GM13976 (cell line): ENCODE data around the gene ALG14.
"Not testable (repeated sequence)": the region's sequence is repeated elsewhere in the genome, so short reads cannot be mapped to it uniquely, and the experiment has no call there.

Experiments
- DNase-seq: peaks from one replicate; pipeline ENCODE4 v3.0.0; 2012; ENCODE audit warnings: low spot score
- in situ Hi-C: fragments of 300-500 bp; cut with MboI; formaldehyde crosslinking; loops from one replicate; pipeline ENCODE4 v1.12.0; 2022; ENCODE audit warnings: low sequenced_read_pairs, mixed read lengths, inconsistent platforms; ENCODE audit not compliant: unreplicated experiment
- TF ChIP-seq, protein P1 (sequence below): IDR thresholded peaks from 2 replicates; pipeline ENCODE4 v1.5.1; 2012; ENCODE audit warnings: borderline replicate concordance, mild to moderate bottlenecking; ENCODE audit not compliant: insufficient read depth; ENCODE audit errors: extremely low read depth, missing control alignments, control extremely low read depth

ALG14 gene

DNA sequence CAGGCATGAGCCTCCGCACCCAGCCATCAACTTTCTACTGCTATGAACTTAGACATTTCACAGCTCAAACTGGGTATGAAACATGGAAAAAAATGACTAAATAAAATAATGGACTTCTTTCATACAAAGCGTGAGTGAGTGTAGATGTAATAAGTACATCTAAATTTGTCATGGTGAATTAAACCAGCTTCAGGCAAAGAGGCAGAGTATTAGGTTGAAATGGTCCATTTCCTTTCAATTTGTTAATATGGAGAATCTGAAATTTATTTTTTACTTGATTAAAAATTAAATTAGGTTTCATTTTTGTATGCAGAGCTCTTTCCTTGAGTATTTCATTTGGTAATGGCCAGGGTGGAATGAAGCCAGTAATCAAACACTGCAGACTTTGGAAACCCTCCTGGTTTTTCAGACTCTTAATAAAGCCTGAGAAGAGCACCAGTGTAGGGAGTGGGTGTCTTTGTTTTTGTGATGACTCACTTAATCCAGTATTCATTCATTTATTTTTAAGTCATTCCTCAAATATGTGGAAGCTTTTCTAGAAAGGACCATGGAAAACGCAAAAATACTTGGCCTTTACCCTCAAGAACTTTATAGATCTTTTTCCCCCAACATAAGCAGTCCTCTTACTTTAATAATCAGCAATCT, 49.2 kb downstream of the ALG14 start:
- TF ChIP-seq, protein P1, sequence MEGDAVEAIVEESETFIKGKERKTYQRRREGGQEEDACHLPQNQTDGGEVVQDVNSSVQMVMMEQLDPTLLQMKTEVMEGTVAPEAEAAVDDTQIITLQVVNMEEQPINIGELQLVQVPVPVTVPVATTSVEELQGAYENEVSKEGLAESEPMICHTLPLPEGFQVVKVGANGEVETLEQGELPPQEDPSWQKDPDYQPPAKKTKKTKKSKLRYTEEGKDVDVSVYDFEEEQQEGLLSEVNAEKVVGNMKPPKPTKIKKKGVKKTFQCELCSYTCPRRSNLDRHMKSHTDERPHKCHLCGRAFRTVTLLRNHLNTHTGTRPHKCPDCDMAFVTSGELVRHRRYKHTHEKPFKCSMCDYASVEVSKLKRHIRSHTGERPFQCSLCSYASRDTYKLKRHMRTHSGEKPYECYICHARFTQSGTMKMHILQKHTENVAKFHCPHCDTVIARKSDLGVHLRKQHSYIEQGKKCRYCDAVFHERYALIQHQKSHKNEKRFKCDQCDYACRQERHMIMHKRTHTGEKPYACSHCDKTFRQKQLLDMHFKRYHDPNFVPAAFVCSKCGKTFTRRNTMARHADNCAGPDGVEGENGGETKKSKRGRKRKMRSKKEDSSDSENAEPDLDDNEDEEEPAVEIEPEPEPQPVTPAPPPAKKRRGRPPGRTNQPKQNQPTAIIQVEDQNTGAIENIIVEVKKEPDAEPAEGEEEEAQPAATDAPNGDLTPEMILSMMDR: no peak
- in situ Hi-C loops: no loop called here

DNA sequence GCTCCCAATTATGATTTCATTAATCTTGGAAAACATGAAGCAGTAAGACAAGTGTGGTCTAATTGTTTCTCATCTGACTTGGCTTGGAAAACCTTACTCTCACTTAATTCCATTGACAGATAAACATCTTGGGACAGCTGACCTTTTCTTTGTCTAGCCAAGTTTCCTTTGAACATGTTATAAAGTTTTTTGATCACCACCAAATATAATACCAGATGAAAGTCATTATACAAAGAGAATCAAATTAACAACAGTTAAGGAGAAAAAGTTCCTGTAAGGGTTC, 50.2 kb downstream of the ALG14 start:
- in situ Hi-C loops: no loop called here
- TF ChIP-seq, protein P1: no peak
- DNase-seq: no peak

More for the DNA sequence above, 49.2 kb downstream of the ALG14 start:
- no peak for DNase-seq

DNA sequence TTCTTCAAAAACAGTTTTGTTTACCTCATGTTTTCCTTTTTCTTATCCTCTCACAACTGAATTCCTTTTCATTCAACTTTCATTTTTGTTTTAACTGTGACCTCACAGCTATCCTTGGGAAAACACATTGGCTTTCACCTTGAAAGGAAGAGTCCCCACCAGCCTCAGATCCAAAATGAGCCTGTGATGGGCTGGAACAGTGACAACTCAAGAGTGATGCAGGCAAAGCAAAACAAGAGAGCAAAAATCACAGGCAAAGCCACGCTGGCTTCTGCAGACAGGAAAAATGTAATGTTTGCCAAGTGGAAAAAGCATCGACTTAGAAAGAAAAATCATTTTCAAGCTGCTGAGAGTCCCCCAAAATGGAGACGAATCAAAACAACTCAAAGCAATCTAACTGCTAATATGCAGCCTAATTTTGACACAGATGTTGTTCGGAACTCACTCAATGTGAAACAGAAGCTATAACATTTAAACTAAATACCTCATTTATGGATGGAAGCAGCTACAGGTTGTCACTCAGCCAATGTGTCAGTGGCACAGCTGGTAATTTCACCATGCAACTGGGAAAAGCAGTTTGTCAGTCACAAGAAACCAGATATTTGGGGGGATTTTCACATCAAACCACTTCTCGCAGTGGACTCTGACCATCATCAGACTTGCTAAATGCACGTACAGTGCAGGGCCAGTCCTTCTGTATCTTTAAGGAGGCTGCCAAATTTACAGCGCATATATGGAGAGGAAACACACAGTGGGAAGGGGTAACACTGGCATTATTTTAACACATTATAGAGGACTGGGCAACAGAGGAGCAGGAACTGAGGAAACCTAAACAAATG, 50.7 kb downstream of the ALG14 start:
- in situ Hi-C loops: no loop called here
- TF ChIP-seq, protein P1: no peak
- no peak for DNase-seq

DNA sequence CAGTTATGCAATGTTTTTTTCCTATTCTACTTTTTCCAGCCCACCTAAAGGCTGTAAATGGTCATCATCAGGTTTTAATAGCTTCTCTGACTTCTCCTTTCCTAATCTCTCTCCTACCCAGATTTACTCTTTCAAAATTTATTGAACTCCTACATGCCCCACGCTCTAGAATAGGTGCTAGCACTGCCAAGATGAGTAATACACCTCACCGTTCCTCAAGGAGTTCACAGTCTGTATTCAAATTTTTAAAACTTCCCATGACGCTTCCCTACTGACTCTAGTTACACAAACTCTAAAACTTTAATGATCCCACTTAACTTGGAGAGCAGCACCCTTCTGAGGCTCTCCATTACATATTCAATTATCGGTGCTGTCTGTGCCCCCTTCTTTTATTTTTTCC, 51.6 kb downstream of the ALG14 start:
- TF ChIP-seq, protein P1: no peak

DNA sequence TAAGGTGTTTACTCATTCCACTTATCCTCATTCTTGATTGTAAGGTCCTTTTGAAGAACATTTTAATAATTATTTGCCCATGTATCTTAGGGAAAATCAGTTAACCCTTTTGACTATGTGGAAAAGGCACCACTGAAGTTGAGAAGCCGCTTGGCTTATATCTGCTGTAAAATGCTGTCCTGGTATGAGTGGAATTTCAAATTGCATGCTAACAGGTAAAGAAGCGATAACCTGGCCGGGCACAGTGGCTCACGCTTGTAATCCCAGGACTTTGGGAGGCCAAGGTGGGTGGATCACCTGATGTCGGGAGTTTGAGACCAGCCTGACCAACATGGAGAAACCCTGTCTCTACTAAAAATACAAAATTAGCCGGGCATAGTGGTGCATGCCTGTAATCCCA, 53.3 kb downstream of the ALG14 start:
- in situ Hi-C loops, DNase-seq: not testable (repeated sequence)

More for the DNA sequence above, 51.6 kb downstream of the ALG14 start:
- no peak for DNase-seq
- in situ Hi-C loops: no loop called here

DNA sequence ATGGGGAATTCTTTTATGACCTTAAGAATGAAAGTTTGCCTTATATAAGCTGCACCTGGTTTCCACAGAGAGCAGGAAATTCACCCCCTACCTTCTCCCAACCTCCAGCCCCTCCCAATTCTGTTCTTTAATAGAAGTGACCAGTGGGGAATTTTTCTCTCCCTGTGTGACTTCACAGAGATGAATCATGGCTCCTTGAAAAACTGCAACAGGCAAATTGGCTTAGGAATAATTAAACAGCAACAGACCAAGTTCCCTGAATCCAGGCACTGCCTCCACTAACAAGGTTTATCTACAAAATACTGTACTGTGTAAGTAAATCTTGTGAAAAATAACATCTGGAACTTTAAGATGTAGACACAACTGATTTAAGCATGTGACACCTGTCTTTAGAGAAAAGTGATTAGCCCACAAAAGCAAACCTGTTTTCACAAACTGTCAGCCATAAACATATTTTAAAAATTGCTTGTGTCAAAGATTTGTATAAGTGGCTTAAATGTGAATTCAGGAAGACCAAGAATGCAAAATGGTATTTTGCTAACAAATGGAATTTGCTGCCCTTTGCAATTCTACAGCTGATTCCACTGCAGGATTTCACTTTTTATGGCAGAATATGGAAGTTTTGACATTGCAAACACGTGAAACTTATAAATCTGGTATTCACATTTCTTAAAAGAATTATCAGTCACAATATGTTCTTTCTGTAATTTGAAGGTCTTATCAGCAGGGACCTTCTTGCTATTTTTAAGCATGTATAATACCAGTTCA, 54.0 kb downstream of the ALG14 start:
- in situ Hi-C loops: no loop called here
- no peak for DNase-seq
- TF ChIP-seq, protein P1: no peak

DNA sequence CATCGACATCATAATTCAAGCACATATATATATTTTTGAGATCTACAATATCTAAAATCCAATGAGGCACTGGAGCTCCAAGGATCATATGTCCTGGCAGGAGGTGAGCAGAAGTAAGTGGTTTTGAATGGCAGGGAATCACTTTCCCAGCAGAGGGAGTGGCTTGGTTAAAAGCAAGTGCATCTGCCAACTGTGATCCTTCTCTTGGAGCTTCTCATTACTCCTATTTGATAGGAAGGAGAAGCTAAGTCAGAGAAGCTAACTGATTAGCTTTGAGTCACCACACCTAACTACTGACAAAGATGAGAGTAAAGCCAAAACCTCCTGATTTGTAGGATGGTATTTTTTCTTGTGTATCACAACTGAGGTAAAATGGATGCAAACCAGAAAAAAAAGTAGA, 55.0 kb downstream of the ALG14 start:
- DNase-seq: no peak
- TF ChIP-seq, protein P1: no peak
- in situ Hi-C loops: no loop called here
